NCI-H128 (cell line): ENCODE results near the gene MAP2K6.

Source experiments
- DNase-seq: peaks from one replicate; lab custom pipeline; 2025; ENCODE audit not compliant: unreplicated experiment; lab: John Stamatoyannopoulos, UW

Gene MAP2K6

GRCh38 chr17:69528035-69528434, 113.5 kb downstream of the MAP2K6 start:
- no peak for DNase-seq

GRCh38 chr17:69533481-69534234, 119.2 kb downstream of the MAP2K6 start:
- no peak for DNase-seq

- no peak for DNase-seq
Measured at GRCh38 chr17:69534235-69534621, 119.7 kb downstream of the MAP2K6 start.

GRCh38 chr17:69535016-69535570, 120.6 kb downstream of the MAP2K6 start:
- no peak for DNase-seq

DNA sequence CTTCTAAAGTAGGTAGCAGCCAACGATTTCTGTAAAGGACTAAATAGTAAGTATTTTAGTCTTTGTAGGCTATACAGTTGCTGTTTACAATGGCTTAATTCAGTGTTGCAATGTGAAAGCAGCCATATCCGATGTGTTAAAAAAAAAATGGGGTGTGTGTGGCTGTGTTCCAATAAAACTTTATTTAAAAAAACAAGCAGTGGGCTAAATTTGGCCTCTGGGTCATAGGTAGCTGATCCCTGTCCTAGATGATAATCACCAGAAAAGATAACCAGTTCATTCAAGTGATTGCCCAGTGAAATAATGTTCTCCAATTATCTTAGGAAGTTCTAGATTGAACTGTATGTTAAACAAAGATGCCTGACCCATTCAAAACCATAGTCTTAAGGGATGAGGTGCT, 124.3 kb downstream of the MAP2K6 start:
- no peak for DNase-seq

GRCh38 chr17:69539274-69539673, 124.8 kb downstream of the MAP2K6 start:
- DNase-seq: no peak

DNA sequence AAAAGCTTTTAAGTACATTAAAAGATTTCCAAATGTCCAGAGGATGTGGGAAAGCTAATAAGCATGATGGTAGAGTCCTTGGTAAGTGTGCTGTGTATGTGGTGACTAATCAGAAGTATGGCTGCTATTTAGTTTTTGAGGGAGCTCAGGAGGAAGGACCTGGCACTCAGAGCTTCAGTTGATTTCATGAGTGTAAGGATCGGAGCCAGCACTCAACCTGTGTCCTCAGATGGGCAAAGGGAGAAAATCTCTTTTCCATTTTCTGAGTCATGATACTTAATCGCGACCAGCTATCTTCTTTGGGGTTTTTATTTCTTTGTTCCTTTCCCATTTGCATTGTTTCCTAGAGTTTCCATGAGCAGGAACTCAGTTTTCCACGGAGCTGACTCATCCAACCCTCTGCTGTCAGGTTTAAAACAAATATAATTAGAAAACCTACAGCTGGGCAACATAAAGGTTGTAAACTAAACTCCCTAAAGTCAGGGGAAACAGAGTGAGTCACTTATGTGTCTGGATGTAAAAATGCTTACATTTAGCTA, 125.4 kb downstream of the MAP2K6 start:
- no peak for DNase-seq

DNA sequence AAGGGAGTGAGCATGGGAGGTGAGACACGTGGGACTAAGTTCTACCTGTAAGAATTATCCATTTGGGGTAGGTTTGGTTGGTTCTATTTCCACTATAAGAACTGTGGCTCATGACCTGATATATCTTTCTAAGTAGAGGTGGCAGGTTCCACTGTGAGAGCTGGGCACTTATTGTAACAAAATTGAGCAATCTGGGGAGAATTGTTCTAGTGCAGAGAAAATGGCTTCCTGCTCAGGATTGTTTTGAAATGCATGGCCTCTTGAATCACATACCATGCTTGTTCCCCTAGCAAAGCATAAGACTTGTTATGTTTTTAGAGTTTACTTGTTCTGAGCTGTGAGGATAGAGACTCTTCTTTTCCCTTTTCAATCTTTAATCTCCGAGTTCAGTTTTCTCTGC, 125.9 kb downstream of the MAP2K6 start:
- DNase-seq: no peak

- DNase-seq: no peak
Measured at GRCh38 chr17:69547230-69547629, 132.7 kb downstream of the MAP2K6 start.

DNA sequence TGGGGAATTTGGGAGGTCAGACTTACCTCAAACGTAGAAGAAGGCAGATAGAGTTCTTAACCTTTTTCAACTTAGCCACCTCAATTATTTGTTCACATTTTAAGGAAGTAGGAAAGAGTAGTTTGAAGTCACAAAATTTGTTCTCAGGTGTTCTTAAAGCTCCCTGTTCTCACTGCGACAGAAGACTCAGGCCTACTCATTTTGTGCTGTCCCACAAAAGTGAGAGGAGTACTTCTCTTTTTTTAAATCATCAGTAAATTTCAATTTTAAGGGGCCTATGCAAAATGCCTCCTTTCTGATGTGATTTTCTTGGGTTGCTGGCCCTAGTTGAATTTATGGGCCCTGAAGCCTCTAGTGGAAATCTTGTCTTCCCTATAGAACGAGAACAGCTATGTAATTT, 133.4 kb downstream of the MAP2K6 start:
- no peak for DNase-seq

GRCh38 chr17:69551212-69552010, 136.9 kb downstream of the MAP2K6 start:
- no peak for DNase-seq

DNA sequence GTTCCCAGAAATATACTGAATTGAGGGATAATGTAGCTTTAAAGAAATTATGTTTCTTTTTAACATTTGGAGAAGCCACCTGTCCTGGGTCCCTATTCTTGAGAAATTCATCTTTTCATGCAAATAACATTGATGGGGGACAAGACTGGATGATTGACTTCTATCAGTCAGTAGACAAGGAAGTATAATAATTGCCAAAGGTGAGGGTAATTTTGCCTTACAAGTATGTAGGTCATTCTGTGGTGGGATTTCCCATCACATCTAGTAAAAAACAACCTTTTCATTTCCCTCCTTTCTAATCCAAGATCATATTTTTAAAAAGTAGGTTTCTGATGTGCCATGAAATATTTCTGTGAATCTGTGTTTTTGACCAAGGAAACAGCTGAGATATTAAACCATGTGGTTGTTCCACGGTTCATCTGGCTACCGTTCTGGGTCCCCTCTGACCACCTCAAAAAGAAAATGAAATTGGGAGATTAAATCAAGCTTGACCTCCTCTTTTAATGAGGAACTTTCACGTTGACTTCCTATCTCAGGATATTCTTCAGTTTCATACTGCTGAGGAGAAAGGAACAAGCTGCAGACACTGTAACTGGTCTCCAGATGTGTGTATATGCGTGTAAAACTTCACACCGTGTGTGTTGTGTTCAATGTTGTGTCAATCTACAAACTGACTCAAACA, 138.6 kb downstream of the MAP2K6 start:
- DNase-seq: no peak

- DNase-seq: no peak
Measured at GRCh38 chr17:69555056-69555455, 140.6 kb downstream of the MAP2K6 start.

- DNase-seq: no peak
Measured at GRCh38 chr17:69557339-69557738, 142.8 kb downstream of the MAP2K6 start.

DNA sequence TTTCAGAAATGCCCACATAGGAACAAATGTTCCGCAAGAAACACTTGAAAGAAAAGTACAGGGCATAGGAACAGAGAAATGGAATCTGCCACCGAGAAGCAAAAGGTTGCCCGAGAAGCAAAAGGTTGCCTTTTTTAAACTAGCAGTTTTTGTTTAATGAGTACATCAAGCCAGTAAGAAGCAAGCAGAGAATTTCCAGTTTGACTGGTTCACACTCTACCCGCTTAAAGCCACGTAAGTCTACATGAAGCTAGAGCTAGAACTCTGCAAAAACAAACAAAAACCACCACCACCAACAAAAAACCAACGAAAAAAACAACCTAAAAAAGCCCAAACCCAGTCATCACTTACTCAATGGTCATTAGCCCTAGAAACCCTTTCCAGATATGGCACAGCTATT, 144.3 kb downstream of the MAP2K6 start:
- DNase-seq: no peak

GRCh38 chr17:69560987-69561441, 146.5 kb downstream of the MAP2K6 start:
- no peak for DNase-seq

- DNase-seq: no peak
Measured at GRCh38 chr17:69561462-69561861, 147.0 kb downstream of the MAP2K6 start.

DNA sequence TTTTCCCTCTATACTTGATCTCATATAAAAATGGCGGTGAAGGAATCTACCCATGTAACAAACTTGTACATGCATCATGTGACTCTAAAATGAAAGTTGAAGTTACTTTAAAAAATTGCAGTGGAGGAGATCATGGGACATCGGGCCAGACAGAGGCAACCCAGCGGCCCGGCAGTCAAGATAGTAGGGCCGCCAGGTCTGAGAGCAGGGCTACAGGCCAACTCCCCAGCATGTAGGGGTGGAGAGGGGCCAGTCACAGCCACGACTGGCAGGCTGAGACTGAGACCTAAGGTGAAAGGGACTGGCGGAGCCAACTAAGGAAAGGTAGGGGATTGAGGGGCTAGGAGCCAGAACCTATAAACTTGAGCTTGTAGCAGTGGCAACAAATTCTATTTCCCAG, 150.9 kb downstream of the MAP2K6 start:
- no peak for DNase-seq

GRCh38 chr17:69567130-69567529, 152.6 kb downstream of the MAP2K6 start:
- no peak for DNase-seq

DNA sequence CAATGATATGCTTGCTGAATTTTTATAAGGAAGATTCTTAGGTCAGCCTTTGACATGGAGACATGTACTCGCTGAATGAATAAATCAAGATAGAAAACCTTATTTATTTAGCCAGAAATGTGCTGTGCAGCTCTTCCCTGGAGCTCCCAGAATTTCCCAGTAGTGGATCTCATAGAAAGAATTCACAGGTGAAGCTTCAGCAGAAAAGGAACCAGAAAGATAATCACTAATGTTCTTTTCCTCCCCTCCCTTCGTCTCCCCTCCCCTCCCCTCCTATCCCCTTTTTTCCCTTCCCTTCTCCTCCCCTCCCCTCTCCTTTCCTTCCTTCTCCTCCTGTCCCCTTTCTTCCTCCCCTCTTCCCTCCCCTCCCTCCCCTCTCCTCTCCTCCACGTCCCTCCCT, 158.2 kb downstream of the MAP2K6 start:
- no peak for DNase-seq

- no peak for DNase-seq
Measured at GRCh38 chr17:69573396-69573795, 158.9 kb downstream of the MAP2K6 start.
